HFFc6 (cell line): ENCODE data around the gene ARID3A. TPM values are rescaled to one million over a fixed set of nuclear protein-coding genes. Genes with fewer than 3 reads are reported as not detected.

Source experiments
- DNase-seq: peaks from one replicate; pipeline ENCODE4 v3.0.0-alpha.2; 2018
- H3K27ac Mint-ChIP-seq: 2 replicates; pipeline ENCODE4 v1.8.0; 2020; ENCODE audit warnings: mild to moderate bottlenecking, mixed read lengths
- H3K27me3 Mint-ChIP-seq: 2 replicates; pipeline ENCODE4 v1.8.0; 2021; ENCODE audit warnings: mild to moderate bottlenecking, moderate library complexity, mixed read lengths; ENCODE audit not compliant: insufficient read depth
- H3K36me3 Mint-ChIP-seq: 2 replicates; pipeline ENCODE4 v1.8.0; 2021; ENCODE audit warnings: low read depth, mixed read lengths
- H3K4me1 Mint-ChIP-seq: 2 replicates; pipeline ENCODE4 v1.8.0; 2020; ENCODE audit warnings: low read depth, mixed read lengths
- H3K4me3 Mint-ChIP-seq: 2 replicates; pipeline ENCODE4 v1.8.0; 2020; ENCODE audit warnings: mild to moderate bottlenecking, moderate library complexity, mixed read lengths
- H3K9me3 Mint-ChIP-seq: 2 replicates; pipeline ENCODE4 v1.8.0; 2020; ENCODE audit warnings: mild to moderate bottlenecking, mixed read lengths
- total RNA-seq, 6 experiments: library from RNA; stranded (reverse); fragmentation: NEBNext Ultra II Directional; extraction: Animal tissue kit (Norgen Biotek cat#: 25700); gene quantifications; 2 replicates in 1 of 6; 3 replicates in 5 of 6; pipeline ENCODE4 v1.2.3, GENCODE V29; 2021
- TF ChIP-seq, protein P1 (sequence below): fragments of 200-600 bp; sonication (generic); IDR thresholded peaks from 2 replicates; pipeline ENCODE4 v1.5.0; 2021; ENCODE audit warnings: antibody characterized with exemption, mild to moderate bottlenecking

Gene ARID3A
- total RNA-seq, 6 experiments from 2014 or later = 35.1 to 44.2 (median 38.4) TPM

GRCh38 chr19:995051-995827 is 69.4 kb downstream of the ARID3A start:
- Mint-ChIP-seq H3K27me3 (peaks cover 21% of the 10 kb centered on the region), H3K27ac (no peak overlapping the region), H3K36me3 (peaks cover 4% of the 10 kb centered on the region; the same call in 1 of the 2 replicates), H3K9me3 (no peaks in the 10 kb centered on the region), H3K4me3 (no peak overlapping the region), H3K4me1 (peaks cover 5% of the 10 kb centered on the region; the same call in 1 of the 2 replicates)
- DNase-seq = no peak
- TF ChIP-seq, protein P1, sequence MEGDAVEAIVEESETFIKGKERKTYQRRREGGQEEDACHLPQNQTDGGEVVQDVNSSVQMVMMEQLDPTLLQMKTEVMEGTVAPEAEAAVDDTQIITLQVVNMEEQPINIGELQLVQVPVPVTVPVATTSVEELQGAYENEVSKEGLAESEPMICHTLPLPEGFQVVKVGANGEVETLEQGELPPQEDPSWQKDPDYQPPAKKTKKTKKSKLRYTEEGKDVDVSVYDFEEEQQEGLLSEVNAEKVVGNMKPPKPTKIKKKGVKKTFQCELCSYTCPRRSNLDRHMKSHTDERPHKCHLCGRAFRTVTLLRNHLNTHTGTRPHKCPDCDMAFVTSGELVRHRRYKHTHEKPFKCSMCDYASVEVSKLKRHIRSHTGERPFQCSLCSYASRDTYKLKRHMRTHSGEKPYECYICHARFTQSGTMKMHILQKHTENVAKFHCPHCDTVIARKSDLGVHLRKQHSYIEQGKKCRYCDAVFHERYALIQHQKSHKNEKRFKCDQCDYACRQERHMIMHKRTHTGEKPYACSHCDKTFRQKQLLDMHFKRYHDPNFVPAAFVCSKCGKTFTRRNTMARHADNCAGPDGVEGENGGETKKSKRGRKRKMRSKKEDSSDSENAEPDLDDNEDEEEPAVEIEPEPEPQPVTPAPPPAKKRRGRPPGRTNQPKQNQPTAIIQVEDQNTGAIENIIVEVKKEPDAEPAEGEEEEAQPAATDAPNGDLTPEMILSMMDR = no peak

DNA sequence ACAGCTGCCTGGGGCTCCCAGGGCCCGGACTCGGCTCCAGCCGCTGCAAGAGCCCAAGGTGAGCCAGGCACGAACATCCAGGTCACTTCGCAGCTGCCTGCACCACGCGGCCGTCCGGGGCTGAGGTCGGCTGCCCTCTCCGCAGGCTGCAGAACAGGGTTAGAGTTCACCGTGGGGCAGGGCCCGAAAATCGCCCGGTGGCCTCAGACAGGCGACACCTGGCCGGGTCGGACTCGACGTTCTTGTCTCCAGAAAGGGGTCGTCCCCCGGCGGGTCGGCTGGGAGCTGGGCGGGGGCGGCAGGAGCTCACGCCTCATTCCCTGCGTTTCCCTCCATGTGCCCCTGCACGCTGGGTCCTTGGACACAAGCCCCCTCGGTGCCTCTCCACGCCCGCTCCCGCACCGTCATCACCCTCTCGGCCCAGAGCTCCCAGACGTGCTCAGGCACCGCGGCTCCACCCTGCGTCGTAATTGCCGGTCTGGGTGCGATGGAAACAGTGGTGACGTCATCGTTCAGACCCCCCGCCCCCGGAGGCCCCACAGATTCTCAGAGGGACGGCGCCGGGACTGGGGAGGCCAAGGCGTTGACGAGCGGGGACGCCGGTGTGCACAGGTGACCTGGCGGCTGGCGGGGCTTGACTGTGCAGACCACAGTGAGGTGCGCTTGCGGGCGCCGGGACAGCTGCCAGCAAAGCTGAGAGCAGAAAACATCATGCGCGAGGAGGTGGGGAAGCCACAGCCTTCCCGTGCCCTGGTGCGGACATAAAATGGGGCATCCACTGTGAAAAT is 70.4 kb downstream of the ARID3A start:
- Mint-ChIP-seq H3K4me1 (peaks cover 5% of the 10 kb centered on the region; the same call in 1 of the 2 replicates), H3K9me3 (no peaks in the 10 kb centered on the region), H3K4me3 (peak overlapping the region; percentile 59), H3K27me3 (peaks cover 21% of the 10 kb centered on the region), H3K36me3 (peaks cover 4% of the 10 kb centered on the region; the same call in 1 of the 2 replicates), H3K27ac (no peak overlapping the region)
- TF ChIP-seq, protein P1 = no peak
- DNase-seq = peak; percentile 45

GRCh38 chr19:998064-998463 is 72.2 kb downstream of the ARID3A start:
- Mint-ChIP-seq H3K4me3 (no peak overlapping the region), H3K27ac (no peak overlapping the region), H3K9me3 (no peaks in the 10 kb centered on the region), H3K4me1 (peaks cover 5% of the 10 kb centered on the region; the same call in 1 of the 2 replicates), H3K36me3 (no peaks in the 10 kb centered on the region), H3K27me3 (peaks cover 21% of the 10 kb centered on the region)
- DNase-seq = no peak
- TF ChIP-seq, protein P1 = no peak

GRCh38 chr19:999379-999719 is 73.5 kb downstream of the ARID3A start:
- no peak for DNase-seq
- H3K4me3 Mint-ChIP-seq = no peak overlapping the region
- H3K27ac Mint-ChIP-seq = no peak overlapping the region
- no peaks in the 10 kb centered on the region for H3K9me3 Mint-ChIP-seq
- H3K4me1 Mint-ChIP-seq = peaks cover 5% of the 10 kb centered on the region; the same call in 1 of the 2 replicates
- H3K36me3 Mint-ChIP-seq = no peaks in the 10 kb centered on the region
- TF ChIP-seq, protein P1 = no peak
- H3K27me3 Mint-ChIP-seq = peaks cover 21% of the 10 kb centered on the region

- peaks cover 2% of the 10 kb centered on the region; the same call in 1 of the 2 replicates for H3K9me3 Mint-ChIP-seq
- H3K4me1 Mint-ChIP-seq = peaks cover 5% of the 10 kb centered on the region; the same call in 1 of the 2 replicates
- H3K4me3 Mint-ChIP-seq = peak within 1 kb of the TSS; percentile 43; the same call in 1 of the 2 replicates
- TF ChIP-seq, protein P1 = peak; percentile 76
- DNase-seq = peak; percentile 28
- H3K27me3 Mint-ChIP-seq = peaks cover 23% of the 10 kb centered on the region
- no peaks in the 10 kb centered on the region for H3K36me3 Mint-ChIP-seq
- H3K27ac Mint-ChIP-seq = no peak within 1 kb of the TSS
These were observed 74.3 kb downstream of the ARID3A start, which contains the start of gene GRIN3B for GRCh38 chr19:1000095-1000494. Gene GRIN3B (plus strand): TSS chr19:1000419. CDS start chr19:1000438, 19 bp downstream.
